ENCODE data around the gene AK5.
"Not testable (repeated sequence)": the region's sequence is repeated elsewhere in the genome, so short reads cannot be mapped to it uniquely, and the experiment has no call there.

The AK5 gene

GRCh38 chr1:77405186-77405585, 123.4 kb downstream of the AK5 start:
- DNase-seq (ENCODE audit: low read depth), result no peak
- TF ChIP-seq, protein P1, sequence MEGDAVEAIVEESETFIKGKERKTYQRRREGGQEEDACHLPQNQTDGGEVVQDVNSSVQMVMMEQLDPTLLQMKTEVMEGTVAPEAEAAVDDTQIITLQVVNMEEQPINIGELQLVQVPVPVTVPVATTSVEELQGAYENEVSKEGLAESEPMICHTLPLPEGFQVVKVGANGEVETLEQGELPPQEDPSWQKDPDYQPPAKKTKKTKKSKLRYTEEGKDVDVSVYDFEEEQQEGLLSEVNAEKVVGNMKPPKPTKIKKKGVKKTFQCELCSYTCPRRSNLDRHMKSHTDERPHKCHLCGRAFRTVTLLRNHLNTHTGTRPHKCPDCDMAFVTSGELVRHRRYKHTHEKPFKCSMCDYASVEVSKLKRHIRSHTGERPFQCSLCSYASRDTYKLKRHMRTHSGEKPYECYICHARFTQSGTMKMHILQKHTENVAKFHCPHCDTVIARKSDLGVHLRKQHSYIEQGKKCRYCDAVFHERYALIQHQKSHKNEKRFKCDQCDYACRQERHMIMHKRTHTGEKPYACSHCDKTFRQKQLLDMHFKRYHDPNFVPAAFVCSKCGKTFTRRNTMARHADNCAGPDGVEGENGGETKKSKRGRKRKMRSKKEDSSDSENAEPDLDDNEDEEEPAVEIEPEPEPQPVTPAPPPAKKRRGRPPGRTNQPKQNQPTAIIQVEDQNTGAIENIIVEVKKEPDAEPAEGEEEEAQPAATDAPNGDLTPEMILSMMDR (IDR thresholded peaks at IDR 0.05; ENCODE audit: low read length, missing control alignments), result no peak
- H3K4me3 ChIP-seq (replicated peaks; ENCODE audit: low read depth, low read length), result no peak overlapping the region

DNA sequence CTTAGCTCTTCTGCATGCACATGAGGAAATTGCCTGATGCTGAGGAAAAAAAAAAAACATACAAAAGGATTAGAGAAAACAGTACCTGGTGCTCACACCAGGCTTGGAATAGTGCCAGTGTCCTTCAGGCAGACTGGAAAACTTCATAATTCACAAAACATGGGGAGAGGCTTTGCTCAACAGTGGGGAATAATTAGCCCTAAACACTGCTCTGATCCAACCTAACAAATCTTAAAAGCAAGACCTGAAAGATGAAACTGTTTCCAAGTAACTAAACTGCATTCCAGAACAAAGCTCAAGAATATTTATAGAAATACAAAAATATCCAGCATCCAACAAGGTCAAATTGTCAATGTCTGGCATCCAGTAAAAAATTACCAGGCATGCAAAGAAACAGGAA, 124.8 kb downstream of the AK5 start:
- H3K4me3 ChIP-seq (replicated peaks; ENCODE audit: low read depth, low read length), result no peak overlapping the region
- peak; percentile 29 for DNase-seq (ENCODE audit: low read depth)
- TF ChIP-seq, protein P1 (IDR thresholded peaks at IDR 0.05; ENCODE audit: low read length, missing control alignments), result no peak

GRCh38 chr1:77407738-77408375, 126.0 kb downstream of the AK5 start:
- TF ChIP-seq, protein P1 (IDR thresholded peaks at IDR 0.05; ENCODE audit: low read length, missing control alignments), result no peak
- DNase-seq (ENCODE audit: low read depth), result no peak
- H3K4me3 ChIP-seq (replicated peaks; ENCODE audit: low read depth, low read length), result no peak overlapping the region

- not testable (repeated sequence) for DNase-seq (ENCODE audit: low read depth); H3K4me3 ChIP-seq (replicated peaks; ENCODE audit: low read depth, low read length)
These were observed 127.1 kb downstream of the AK5 start for GRCh38 chr1:77408933-77409332.

- TF ChIP-seq, protein P1 (IDR thresholded peaks at IDR 0.05; ENCODE audit: low read length, missing control alignments), result no peak
- peak; percentile 73 for DNase-seq (ENCODE audit: low read depth)
- no peak overlapping the region for H3K4me3 ChIP-seq (replicated peaks; ENCODE audit: low read depth, low read length)
These were observed 130.4 kb downstream of the AK5 start for GRCh38 chr1:77412069-77412819.

DNA sequence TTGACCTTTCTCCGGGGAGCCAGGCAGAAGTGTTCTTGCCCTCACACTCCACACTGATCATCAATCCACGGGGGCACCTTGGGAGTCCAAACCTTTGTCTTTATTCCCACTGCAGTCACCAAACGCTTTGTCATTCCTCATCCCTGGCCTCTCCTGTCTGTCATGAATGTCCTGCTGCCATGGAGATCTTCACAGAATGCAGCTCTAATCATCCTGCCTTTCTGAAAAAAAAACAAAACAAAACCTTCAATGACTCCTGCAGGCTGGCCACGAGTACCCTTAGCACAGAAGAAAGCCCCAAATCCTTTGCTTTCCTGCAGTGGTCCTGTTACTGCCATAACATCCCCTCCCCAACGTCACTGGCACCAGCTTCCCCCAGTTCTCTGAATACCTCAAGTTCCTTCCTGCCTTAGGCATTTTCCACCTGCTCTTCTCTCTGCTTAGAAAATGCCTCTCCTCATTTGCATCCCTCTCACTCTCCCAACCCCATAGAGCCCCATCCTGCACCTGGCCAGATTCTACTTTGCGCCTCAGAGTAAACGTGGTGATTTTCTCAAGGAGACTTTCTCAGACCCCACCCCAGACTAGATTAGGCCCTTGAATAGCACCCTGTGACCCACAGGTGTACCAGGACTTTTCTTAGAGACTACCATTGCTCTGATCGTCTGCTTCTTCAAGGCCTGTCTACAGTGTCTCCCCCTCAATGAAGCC, 131.2 kb downstream of the AK5 start:
- TF ChIP-seq, protein P1 (IDR thresholded peaks at IDR 0.05; ENCODE audit: low read length, missing control alignments), result no peak
- no peak overlapping the region for H3K4me3 ChIP-seq (replicated peaks; ENCODE audit: low read depth, low read length)
- DNase-seq (ENCODE audit: low read depth), result no peak

DNA sequence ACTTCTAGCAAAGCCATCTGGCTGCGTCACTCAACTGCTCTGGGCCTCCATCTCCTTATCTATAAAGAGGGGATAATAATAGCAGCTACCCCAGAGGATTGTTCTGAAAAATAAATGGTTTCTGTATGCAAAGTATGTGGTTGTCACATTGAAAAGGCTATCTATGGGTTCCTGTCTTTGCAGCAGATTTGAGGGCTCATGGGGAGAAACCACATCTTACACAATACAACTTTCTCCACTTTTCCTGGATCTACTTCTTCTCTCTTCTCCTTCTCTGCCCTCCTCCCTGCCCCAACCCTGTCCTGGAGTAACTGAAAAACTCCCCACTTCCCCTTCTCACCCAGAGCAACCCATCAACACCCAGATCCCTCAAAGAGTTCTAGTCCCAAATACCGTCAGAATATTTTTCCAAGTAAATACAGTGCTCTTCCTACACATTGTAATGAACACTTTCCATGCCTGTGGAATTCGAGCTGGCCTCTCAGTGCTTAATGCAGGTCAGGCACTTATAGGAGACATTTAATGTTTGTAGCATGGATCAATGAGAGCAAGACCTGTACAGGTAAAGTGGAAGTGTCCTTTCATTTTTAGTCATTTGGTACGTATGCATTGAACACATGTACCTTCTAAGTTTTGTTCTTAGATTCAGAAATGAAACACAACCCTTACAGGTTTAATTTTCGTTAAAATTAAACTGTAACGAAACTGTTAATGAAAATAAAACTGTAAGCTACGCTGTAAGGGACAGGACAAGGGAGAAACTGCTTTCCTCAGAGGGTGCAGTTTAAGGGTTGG, 131.9 kb downstream of the AK5 start:
- H3K4me3 ChIP-seq (replicated peaks; ENCODE audit: low read depth, low read length), result no peak overlapping the region
- DNase-seq (ENCODE audit: low read depth), result no peak
- TF ChIP-seq, protein P1 (IDR thresholded peaks at IDR 0.05; ENCODE audit: low read length, missing control alignments), result no peak
